HepG2 (cell line): Measurements from ENCODE around the gene SUMO1. TPM values are rescaled to one million over a fixed set of nuclear protein-coding genes. Genes with fewer than 3 reads are reported as not detected.

Source experiments
- AGO2 ChIP-seq: fragments of 200-400 bp; formaldehyde crosslinking; optimal IDR thresholded peaks from 2 replicates; pipeline ENCODE3; 2017; ENCODE audit warnings: mild to moderate bottlenecking, low read depth, low read length, moderate library complexity
- ARNT ChIP-seq: fragments of 450-650 bp; IDR thresholded peaks from 2 replicates; pipeline ENCODE4 v1.6.1; 2017
- ATF2 ChIP-seq: sonication (generic); formaldehyde crosslinking; IDR thresholded peaks from 2 replicates; pipeline ENCODE4 v1.4.0; 2020; ENCODE audit warnings: missing genetic modification reagents
- BHLHE40 ChIP-seq: IDR thresholded peaks from 2 replicates; pipeline ENCODE4 v1.6.1; 2011; ENCODE audit warnings: low read length, improper control_type of control experiment
- GLMP ChIP-seq: sonication (generic); formaldehyde crosslinking; IDR thresholded peaks from 2 replicates; pipeline ENCODE4 v1.9.0; 2021; ENCODE audit warnings: missing genetic modification reagents, mild to moderate bottlenecking, borderline replicate concordance
- HIC2 ChIP-seq: sonication (generic); formaldehyde crosslinking; IDR thresholded peaks from 2 replicates; pipeline ENCODE4 v1.9.0; 2022; ENCODE audit warnings: low read depth, missing genetic modification reagents
- ISL2 ChIP-seq: sonication (generic); formaldehyde crosslinking; IDR thresholded peaks from 2 replicates; pipeline ENCODE4 v1.5.0; 2020; ENCODE audit warnings: missing genetic modification reagents
- KAT2B ChIP-seq: fragments of 150-350 bp; IDR thresholded peaks from 2 replicates; pipeline ENCODE4 v1.6.1; 2014; ENCODE audit warnings: low read depth, low read length, borderline replicate concordance
- MATR3 ChIP-seq: sonication (generic); formaldehyde crosslinking; IDR thresholded peaks from 2 replicates; pipeline ENCODE4 v1.4.0; 2020; ENCODE audit warnings: missing genetic modification reagents
- NFE2L2 ChIP-seq: fragments of 150-350 bp; IDR thresholded peaks from 2 replicates; pipeline ENCODE4 v1.6.1; 2014; ENCODE audit warnings: low read length
- NFKB2 ChIP-seq: sonication (generic); formaldehyde crosslinking; IDR thresholded peaks from 2 replicates; pipeline ENCODE4 v1.4.0; 2020; ENCODE audit warnings: missing genetic modification reagents, borderline replicate concordance
- ONECUT2 ChIP-seq: sonication (generic); formaldehyde crosslinking; IDR thresholded peaks from 2 replicates; pipeline ENCODE4 v1.4.0; 2020; ENCODE audit warnings: missing genetic modification reagents
- SIX4 ChIP-seq: sonication (generic); formaldehyde crosslinking; IDR thresholded peaks from 2 replicates; pipeline ENCODE4 v1.4.0; 2020; ENCODE audit warnings: missing genetic modification reagents
- STAT6 ChIP-seq: sonication (generic); formaldehyde crosslinking; IDR thresholded peaks from 2 replicates; pipeline ENCODE4 v1.4.0; 2020; ENCODE audit warnings: missing genetic modification reagents, mild to moderate bottlenecking, borderline replicate concordance
- ZBTB21 ChIP-seq: sonication (generic); formaldehyde crosslinking; IDR thresholded peaks from 2 replicates; pipeline ENCODE4 v1.4.0; 2020; ENCODE audit warnings: missing genetic modification reagents
- ZBTB33 ChIP-seq: sonication (generic); formaldehyde crosslinking; IDR thresholded peaks from 2 replicates; pipeline ENCODE4 v1.4.0; 2020; ENCODE audit warnings: missing genetic modification reagents
- ZNF547 ChIP-seq: sonication (generic); formaldehyde crosslinking; IDR thresholded peaks from 2 replicates; pipeline ENCODE4 v1.5.1; 2020; ENCODE audit warnings: mild to moderate bottlenecking, missing genetic modification reagents
- ZNF572 ChIP-seq: sonication (generic); formaldehyde crosslinking; IDR thresholded peaks from 2 replicates; pipeline ENCODE4 v1.5.1; 2020; ENCODE audit warnings: mild to moderate bottlenecking, missing genetic modification reagents
- ZNF761 ChIP-seq: sonication (generic); formaldehyde crosslinking; conservative IDR thresholded peaks from 2 replicates; pipeline ENCODE4 v1.4.0; 2020; ENCODE audit warnings: mild to moderate bottlenecking, missing genetic modification reagents
- ZNF773 ChIP-seq: sonication (generic); formaldehyde crosslinking; IDR thresholded peaks from 2 replicates; pipeline ENCODE4 v1.4.0; 2020; ENCODE audit warnings: missing genetic modification reagents, borderline replicate concordance
- ZSCAN29 ChIP-seq: sonication (generic); formaldehyde crosslinking; conservative IDR thresholded peaks from 2 replicates; pipeline ENCODE4 v1.4.0; 2020; ENCODE audit warnings: mild to moderate bottlenecking, missing genetic modification reagents
- polyA plus RNA-seq, 8 experiments: library from polyadenylated mRNA; depleted of rRNA in 3 of 8; stranded (reverse) in 7 of 8; unstranded in 1 of 8; fragments of >200 nt; fragmentation: Illumina TruSeq in 4 of 8; extraction: Trizol in 4 of 8; gene quantifications; 2 replicates each; pipeline versions ENCODE4 v1.2.1 to v1.2.3, GENCODE V29; 2011 to 2016; ENCODE audit warnings: low read depth in 4 of 8, missing spikeins in 1 of 8, mixed read lengths in 1 of 8; ENCODE audit not compliant: insufficient read depth in 1 of 8
- total RNA-seq, 5 experiments: library from RNA; depleted of rRNA; stranded (reverse); fragments of >200 nt; fragmentation: Illumina TruSeq; extraction: Trizol; gene quantifications; 2 replicates each; pipeline ENCODE4 v1.2.3, GENCODE V29; 2016; ENCODE audit warnings: low read depth in 1 of 5

The SUMO1 gene
- total and polyA plus RNA-seq, 2 of the 13 experiments (the other 11 are each of a cell fraction or from before 2014, with no cell fraction given) = 101 to 173 TPM

GRCh38 chr2:202265467-202266277, 27.3 kb upstream of the SUMO1 start, which contains the start of gene NOP58 (continued):
- TF ChIP-seq HIC2 (CRISPR knock-in tag) (no peak), STAT6 (peak; percentile 79), NFKB2 (CRISPR knock-in tag) (no peak), ARNT (no peak), ATF2 (CRISPR knock-in tag) (peak; percentile 91), AGO2 (peak; percentile 87), ZNF572 (CRISPR knock-in tag) (peak; percentile 24; the same call in 1 of the 2 replicates), ZNF547 (CRISPR knock-in tag) (peak; percentile 94), ZBTB33 (CRISPR knock-in tag) (no peak), ZNF773 (CRISPR knock-in tag) (0 out of 2 replicates have a peak, but pooled peaks have one; percentile 51), ZSCAN29 (peak; percentile 59), BHLHE40 (no peak), ZNF761 (peak; percentile 84), GLMP (CRISPR knock-in tag) (no peak), NFE2L2 (no peak), KAT2B (no peak), MATR3 (CRISPR knock-in tag) (no peak), SIX4 (CRISPR knock-in tag) (peak; percentile 17; the same call in 1 of the 2 replicates), ONECUT2 (CRISPR knock-in tag) (no peak; the same call in 1 of the 2 replicates), ZBTB21 (CRISPR knock-in tag) (peak; percentile 98), ISL2 (CRISPR knock-in tag) (peak; percentile 60)
